ENCODE results near the gene OIP5.

DNA sequence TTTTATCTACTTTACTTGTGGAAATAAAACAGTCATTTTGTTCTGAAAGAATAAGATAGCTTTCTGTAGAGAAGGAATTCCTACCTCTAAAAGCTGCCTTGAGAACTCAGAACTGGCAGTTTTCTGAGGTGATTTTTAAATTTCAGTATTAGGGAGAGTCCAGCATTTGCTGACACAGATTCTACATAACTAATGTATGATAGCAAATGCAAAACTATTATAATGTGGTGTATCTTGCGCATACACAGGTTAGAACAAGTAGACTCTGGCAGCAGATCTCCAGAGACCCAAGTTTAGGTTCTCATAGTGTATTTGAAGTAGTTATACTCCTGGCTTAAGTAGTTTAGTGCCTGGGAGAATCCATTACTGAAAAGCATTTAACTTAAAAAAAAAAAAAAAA lies 30.8 kb downstream of the OIP5 start:
- TF ChIP-seq, protein P1, sequence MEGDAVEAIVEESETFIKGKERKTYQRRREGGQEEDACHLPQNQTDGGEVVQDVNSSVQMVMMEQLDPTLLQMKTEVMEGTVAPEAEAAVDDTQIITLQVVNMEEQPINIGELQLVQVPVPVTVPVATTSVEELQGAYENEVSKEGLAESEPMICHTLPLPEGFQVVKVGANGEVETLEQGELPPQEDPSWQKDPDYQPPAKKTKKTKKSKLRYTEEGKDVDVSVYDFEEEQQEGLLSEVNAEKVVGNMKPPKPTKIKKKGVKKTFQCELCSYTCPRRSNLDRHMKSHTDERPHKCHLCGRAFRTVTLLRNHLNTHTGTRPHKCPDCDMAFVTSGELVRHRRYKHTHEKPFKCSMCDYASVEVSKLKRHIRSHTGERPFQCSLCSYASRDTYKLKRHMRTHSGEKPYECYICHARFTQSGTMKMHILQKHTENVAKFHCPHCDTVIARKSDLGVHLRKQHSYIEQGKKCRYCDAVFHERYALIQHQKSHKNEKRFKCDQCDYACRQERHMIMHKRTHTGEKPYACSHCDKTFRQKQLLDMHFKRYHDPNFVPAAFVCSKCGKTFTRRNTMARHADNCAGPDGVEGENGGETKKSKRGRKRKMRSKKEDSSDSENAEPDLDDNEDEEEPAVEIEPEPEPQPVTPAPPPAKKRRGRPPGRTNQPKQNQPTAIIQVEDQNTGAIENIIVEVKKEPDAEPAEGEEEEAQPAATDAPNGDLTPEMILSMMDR (IDR thresholded peaks at IDR 0.05; ENCODE audit: poor library complexity) = no peak
- no peak for TF ChIP-seq EZH2phosphoT487 (IDR thresholded peaks at IDR 0.05; ENCODE audit: low read depth, severe bottlenecking, unreplicated experiment)
